GM21825 (cell line): ENCODE data around the gene EQTN.

Experiments used
- ATAC-seq: cut with Tn5 transposase; IDR thresholded peaks from one replicate; pipeline ENCODE4 v1.9.1; 2021; ENCODE audit warnings: mild to moderate bottlenecking, moderate library complexity; ENCODE audit not compliant: unreplicated experiment

Gene EQTN

DNA sequence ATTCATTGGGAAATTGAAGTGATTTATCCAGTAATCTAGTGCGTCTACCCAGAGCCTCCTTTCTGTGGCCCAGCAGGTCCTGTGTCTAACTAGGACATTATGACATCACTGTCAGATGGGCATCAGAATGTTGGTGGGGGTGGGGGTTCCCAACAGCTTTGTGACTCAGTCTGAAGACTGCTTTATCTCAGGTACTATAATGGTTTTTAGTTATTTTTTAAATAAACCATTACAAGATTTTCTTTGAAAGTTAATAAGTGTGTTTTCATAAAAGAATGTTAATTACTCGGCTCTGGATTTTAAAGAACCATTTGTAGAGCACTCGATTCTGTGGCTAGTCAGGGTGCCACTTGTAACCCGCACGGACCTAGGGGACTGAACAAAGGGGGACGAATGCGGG, at the start of gene EQTN:
EQTN (minus strand) TSS at position 101 of the 400 bp plus-strand sequence; CDS start at position 6, 95 bp downstream.
- no peak for ATAC-seq

DNA sequence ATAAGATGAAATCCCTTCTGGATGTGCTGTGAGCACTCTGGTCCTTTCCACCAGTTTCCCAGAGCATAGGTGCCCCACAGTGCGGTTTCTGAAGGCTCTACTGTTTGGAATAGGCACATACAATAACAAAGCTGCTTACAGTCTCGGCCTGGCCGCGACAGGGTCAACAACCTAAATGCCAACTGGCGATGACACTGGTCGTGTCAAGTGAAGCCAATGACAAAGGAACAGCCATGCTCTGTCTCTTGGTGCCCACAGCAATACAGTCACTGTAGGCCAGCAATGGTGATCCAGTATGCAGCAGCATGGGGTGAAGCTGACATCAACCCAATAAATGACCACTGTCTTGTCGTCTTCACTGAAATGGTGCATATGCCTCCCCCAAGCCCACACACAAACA, 47.8 kb upstream of the EQTN start:
- ATAC-seq, result no peak

DNA sequence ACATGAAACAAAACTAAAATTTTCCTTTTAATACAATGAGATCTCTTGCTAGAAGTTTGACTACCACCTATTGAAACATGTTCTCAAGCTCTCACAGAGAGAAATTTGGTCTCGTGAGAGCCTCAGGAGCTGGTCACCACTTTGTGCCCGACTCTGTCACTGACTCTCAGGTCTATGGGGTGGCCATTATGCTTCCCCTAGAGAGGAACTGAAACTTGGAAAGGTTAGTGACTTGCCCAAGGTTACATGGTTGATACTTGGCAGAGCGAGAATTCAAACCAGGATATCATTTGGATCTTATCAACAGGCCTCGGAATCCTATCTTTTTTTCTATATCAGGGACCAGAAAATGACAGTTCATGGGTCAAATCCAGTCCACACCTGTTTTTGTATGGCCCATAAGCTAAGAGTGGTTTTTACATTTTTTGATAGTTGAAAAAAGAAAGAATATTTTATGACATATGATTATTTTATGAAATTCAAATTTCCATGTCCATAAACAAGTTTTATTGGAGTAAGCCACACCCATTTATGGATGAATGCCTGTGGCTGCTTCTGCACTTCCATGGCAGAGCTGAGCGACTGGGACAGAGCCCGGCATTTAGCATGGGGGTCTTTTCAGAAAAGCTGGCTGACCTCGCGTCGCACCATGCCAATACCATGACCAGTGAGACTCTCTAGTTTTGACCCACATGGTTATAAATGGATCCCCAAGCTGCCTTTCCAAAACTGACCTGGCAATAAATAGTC, 44.8 kb upstream of the EQTN start:
- no peak for ATAC-seq

DNA sequence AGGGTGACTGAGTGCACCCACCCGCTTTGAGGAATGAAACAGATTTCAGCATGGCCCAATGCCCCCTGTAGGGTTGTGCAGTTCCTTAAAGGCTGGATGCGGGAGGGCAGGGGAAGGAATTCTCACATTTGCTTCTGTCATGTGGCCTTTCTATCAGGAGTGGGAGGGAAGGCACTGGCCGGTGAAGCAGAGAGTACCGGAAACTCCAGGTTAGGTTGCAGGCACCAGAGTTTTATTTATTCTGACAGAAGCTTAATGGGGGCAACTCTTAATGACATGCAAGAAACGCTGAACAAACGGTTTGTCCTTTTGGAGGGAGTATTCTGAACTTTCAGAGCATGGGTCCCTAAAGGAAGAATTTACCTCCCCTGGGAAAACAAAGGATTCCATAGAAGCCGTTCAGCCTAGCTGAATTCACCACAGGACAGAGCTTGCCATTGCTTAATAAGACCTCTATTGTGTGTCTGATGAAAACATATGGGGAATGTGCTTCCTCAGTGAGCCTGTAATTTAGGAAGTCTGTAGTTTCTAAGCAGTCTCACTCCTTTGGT, 44.1 kb upstream of the EQTN start:
- no peak for ATAC-seq

DNA sequence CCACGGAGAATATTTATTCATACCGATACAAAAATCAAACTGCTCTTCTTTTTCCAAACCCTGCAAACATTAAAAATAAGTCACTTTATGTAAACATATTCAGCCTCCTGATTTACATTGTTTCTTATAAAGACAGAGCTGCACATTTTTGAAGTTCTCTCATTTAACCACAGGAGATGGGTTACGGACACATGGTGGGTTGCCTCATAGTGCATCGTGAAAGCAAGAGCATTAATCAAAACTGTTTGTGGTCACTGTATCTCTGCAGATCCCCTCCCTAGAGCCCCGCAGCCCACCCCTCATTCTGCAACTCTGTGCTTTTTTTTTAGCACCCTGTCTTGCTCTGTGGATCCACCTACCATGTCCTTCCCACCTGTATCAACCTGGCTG, 43.3 kb upstream of the EQTN start:
- no peak for ATAC-seq

DNA sequence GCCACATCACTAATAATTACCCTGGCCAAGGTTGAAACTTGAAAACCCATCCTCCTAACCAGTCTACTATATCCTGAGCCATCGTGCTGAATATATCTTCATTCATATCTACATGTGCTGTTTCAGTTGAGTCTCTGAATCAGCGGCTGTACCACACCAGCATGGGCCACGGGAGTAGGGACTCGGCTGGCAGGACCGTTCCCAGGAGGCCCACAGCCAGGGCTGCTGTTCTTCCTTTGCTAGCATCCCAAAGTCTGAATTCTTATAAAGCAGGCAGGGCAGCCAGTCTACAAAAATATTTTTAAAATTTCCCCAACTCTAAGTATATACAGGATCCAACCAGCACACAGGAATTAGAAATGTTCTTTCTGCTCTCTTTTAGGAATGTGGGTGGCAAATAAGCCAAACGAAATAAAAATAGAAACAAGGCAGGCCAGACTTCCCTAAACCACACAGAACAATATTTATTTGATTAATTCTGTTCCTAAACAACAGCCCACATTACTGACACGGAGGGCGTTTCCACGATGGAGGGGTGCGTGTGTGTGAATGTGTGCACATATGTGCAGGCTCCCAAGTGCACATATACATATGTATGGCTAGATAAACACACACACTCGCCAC, 42.8 kb upstream of the EQTN start:
- ATAC-seq, result no peak

DNA sequence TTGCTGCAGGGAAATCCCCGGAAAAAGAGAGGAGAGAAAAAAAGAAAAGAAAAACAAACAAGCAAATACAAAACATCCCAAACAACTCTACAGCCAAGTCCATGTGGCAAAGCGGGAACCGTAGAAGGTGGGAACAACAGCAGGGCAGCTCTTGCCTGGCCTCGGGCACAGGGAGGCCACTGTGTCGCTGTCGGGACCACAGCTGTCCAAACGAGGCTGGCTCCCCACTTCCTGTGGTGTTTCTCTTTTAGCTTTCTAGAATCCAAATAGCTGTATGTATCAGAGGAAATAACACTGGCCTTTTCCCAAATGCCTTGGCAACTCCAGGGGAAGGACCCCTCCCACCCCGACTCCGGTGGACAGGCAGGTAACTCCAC, 41.6 kb upstream of the EQTN start:
- ATAC-seq, result no peak

DNA sequence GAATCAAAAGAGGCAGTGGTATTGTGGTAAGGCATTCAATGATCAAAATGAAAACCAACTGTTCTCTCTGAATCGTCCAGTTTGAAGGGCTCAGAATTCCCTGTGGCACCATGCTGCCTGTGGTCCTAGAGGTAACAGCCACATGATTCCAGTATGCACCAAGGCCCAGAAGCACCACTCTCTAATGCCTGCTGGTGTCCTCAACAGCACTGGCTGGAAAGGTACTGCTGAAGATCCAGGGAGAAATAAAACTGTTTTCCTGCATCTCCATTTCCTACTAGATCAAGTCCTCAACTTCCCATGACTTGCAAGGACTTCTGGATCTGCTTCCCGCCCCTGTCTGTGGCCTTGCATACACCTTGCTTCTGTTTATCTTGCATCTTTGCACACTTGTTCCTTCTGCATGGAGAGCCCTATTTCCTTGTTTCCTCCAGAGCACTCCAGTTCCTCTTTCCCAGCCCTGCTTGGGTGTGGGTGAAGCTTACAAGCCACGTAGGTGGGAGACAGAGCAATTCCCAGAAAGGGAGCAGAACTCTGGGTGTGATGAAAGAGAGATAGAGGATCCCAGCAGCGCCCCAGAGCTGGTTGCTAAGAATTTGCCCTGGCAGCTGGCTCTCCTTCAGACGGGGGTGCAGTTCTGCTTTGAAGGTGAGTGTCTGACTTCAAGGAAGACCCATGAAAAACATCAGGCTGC, 41.0 kb upstream of the EQTN start:
- no peak for ATAC-seq

DNA sequence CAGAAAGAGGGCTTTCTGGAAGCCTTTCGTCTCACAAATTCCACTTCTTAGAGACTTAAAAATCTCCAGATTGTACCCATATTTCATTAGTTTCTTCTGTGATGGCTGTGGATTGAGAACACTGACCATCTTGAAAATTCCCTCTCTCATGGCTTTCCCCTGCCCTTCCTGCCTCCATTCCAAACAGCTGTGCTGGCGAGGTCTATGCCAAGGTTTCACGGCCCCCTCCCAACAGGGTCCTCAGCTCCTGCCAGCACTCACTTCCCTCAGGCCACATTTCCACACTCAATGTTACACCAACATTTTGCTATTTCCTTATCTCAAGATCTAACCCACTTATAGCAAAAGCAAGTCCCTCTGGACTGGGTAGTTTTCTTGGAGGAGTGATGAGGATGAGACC, 40.3 kb upstream of the EQTN start:
- no peak for ATAC-seq

DNA sequence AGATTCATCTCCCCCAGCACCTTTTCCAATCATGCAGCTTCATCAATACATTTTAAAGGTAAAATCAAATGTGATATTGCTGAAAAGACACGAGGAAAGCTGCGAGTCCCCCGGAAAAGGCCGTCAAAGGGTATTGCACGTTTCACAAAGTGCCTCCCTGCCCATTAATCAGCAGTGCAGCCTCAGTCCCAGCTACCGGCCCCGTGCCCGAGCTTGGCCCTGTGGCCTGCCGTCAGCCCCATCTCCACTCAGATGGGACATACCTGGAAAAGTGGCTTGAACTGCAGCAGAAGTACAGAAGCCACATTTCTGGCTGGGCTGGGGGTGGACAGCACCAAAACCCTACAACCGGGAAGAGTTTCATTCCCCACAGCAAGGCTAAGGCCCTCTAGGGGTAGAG, 39.9 kb upstream of the EQTN start:
- no peak for ATAC-seq

DNA sequence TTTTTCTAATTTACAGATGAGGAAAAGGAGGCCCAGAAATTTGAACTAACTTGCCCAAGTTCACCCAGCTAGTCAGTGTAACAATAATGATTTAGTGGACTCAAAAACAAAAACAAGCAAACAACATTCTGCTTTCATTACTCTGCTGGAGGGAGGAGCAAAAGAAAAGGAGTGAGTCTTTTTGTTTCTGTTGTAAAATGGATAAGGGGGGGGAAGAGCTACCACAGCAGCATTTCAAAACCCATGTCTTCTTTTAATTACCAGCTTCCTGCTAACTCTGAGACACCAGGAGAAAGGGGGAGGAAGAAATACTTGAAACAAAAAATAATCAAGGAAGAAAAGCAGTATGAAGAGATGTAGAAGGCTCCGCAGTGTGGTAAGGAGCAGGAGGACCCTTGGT, 39.2 kb upstream of the EQTN start:
- no peak for ATAC-seq

DNA sequence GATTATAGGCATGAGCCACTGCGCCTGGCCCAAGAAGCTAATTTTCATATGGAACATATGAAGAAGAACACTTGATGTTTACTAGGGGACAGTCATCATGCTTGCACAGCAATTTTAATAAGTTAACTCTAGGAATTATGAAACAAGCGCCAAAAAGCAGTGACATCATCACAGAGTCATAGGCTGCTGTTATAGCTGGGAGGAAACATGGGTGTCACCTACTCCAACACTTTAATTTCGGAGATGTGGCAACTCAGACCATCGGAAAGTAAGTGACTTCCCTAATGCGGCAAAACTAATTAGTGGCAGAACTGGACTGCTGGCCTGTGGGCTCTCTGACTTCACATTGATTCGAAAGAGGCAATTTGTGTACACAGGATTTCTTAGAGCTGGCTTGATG, 38.1 kb upstream of the EQTN start:
- no peak for ATAC-seq

DNA sequence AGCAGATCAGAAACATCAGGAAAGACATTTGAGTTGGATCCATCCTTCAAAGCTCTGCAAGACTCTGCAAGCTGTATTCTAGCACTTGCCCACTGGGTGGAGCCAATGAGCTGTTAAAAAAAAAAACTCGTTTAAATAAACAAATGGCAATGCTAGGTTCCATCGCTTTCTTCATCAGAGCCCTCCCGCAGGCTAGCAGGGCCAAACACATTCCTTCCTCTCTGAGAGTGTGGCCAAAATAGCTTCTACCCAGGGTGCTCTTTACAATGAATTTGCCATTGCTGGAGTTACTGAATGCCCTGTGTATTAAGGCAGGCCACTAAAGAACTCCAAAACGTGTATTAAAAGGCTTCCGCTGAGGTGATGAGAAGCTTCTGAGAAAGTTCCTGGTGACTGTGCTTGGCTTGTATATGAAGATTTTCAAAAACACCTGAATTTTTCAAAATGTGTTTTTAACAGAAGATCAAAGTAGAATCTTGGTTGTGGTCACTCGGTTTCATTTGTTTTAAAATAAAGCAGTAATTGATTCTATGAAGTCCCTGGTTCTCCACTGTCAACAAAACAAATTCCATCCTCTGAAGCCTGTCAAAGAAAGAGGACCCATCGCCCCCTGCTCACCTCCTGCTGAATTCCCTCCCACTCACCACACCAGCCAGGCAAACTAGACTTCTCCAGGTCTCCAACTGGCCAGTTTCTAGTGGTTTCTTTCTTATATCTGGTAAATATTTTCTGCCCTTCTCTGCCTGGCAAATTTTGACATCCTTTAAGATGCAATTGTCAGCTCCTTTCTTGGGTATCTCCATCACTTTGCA, 36.5 kb upstream of the EQTN start:
- ATAC-seq, result peak; percentile 78

DNA sequence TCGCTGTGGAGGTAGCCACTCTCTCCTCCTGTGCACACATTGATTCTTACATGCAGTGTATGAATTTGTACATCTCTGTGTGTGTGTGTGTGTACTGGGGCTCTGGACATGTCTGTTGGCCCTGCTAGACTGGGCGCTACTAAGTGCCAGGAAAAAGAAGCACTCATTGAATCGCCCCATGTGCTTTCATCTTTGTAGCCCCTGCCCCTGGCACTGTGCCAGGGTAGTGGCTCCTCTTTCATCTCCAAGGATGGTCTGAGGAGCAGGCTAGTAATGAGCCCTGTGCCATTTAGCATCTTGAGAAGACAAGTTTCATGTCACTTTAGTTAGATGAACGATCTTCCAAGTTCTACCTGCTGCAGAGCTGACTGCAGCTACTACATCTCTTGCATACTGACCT, 34.4 kb upstream of the EQTN start:
- ATAC-seq, result no peak

DNA sequence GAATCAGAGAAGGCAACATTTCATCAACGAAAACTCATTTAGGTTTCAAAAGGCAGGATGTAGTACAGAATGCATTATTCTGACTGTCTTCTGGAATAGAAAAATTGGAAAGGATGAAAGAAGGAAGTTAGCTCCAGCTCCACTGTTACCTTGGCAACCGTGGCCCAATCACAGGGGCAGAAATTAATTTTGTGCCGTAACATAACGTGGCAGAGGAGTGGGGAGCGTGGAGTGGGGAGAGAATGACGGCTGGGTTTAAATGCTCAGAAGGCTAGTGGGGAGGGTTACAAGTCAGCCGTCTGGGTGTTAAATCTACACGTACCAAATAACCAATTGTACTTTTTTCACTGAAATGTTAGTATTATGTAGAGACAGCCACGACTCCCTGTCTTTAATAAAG, 32.3 kb upstream of the EQTN start:
- ATAC-seq, result no peak

DNA sequence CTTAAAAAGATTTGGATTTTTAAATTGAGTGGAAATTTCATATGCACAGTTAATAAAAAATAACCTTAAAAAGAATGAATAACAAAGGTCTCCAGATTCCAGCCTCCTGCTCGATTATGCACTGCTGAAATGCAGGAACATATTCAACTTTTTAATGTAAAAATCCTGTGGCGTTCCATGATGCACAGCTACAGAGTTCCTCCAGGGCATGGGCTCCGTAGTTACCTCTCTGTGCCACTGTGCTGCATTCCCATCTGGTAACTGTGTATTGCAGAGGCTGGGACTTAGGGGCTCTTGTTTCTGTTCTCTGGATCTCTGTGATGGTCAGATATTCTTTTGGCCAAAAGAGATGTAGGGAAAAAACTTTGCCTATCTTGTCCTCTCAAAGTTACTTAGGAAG, 31.5 kb upstream of the EQTN start:
- no peak for ATAC-seq

DNA sequence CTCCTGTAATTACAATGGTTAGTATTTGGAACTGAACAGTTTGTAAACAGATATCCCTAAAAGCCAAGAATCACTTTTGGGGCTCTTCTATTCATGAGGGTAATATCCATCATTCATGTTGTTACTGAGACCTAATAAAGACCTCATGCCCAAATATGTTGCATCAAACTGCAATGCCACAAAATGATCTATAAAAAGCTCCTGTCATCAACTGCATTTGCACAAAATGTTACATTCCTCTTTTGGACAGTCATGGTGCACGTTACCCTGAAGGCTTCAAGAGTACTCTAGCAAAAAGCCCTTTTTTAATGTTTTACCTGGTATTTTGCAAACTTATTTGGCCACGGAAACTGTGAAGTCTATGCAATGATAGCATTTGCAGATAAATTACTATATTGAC, 14.2 kb upstream of the EQTN start:
- no peak for ATAC-seq

DNA sequence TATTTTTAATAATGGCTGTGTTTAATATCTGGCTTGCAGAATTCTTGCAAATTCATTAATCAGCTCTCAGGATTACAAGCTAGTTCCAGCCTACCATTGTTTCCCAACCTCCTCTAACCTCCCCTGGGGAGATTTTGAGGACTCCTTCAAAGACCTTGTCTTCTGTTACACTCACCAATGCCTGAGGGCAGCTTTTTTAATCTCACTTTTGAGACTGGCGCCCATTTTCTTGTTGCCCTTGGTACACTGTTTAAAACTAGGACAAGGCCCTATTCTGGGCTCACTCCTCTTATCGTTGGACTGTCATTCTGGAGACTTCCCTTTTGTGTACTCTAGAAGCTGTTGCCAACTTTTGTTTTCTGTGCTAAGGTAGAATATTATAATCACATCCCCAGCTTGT, 13.6 kb upstream of the EQTN start:
- ATAC-seq, result no peak

DNA sequence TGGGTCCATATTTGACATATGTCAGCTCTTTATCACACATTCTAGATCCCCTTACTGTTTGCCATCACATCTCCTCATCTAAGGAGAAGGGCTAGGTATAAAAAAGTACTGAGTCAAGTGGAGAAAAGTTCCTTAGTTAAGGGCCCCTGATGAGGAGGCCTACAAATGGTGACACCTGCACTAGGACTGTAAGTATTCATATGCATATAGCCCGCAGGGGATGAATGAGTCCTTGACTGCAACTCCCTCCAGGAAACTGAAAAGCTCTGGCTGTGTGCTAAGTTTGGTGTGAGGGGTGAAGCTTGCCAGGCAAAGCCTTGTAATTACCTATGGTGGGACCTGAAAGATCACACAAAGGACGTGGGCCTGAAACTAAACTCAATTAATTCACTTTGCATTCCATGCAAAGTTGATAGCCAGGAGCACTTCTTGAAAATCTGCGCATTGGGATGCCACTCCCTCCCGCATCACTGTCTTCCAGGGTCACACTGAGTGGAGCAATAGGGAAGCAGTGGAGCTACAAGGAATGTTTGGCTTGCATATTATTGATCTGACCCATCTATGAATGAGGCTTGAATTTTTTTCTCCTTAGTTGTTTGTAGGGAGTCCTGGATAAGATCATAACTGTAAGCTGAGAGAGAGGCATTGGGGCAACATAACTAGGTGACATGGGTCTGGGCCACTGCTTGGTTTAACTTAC, 11.9 kb upstream of the EQTN start:
- no peak for ATAC-seq

DNA sequence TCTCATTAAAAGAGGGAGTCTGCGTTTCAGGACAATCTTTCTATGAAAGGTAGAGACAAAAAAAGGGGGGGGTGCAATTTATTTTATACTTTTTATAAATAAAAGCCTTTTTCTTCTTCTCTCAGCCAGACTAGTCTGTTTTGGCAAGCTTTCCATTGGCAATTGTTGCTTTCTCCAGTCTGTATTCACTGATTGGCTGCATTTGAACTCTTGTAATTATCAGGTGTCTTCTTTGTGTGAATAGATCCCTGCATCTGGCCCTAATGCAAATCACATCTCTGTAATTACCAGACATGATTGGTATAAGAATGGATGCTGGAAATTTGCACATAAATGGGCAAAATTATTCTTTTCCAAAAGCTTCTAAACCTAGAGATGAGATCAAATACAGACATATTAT, 7.6 kb upstream of the EQTN start:
- ATAC-seq, result no peak

DNA sequence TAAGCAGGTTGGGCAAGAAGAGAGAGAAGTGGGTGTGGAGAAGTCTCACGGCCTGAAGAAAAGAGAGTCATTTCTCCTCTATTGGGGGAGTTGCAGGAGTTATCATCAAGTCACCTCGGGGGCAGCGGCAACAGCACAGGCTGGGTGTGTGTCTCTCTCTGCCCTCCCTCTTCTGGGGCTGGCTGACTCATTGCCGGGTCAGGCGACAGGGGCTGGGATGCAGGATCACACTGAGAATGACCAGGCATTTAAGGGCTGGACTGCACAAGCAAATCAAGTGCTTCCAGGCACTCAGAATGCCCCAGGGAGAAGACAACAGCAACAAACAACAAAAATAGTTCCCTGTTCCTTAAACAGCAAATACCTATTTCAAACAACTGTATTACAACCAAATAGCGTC, 6.3 kb upstream of the EQTN start:
- ATAC-seq, result no peak
